GM12878 (cell line): ENCODE data around the gene PLGLB1. TPM values are rescaled to one million over a fixed set of nuclear protein-coding genes. Genes with fewer than 3 reads are reported as not detected.
"Not testable (repeated sequence)": the region's sequence is repeated elsewhere in the genome, so short reads cannot be mapped to it uniquely, and the experiment has no call there.

Experiments used
- ATAC-seq: fragments of 200-7000 bp; cut with Tn5 transposase; 3 replicates; pipeline ENCODE4 v1.9.1; 2020; ENCODE audit warnings: mild to moderate bottlenecking, moderate library complexity
- BruUV-seq: library from RNA; stranded (reverse); fragments of 400-500 nt; replicated peaks from 2 replicates; lab custom pipeline; 2021; lab: Mats Ljungman, UMichigan
- CTCF ChIA-PET: fragments of 300-600 bp; sonication (Branson Sonifier 250); formaldehyde crosslinking; extraction: SDS; loops from one replicate; lab custom pipeline; 2021; ENCODE audit warnings: inconsistent platforms; lab: Yijun Ruan, JAX
- POLR2A ChIA-PET: fragments of 350-600 bp; formaldehyde crosslinking; extraction: SDS; loops from one replicate; lab custom pipeline; 2021; ENCODE audit warnings: inconsistent platforms; lab: Charles Lee
- RAD21 ChIA-PET: fragments of 300-600 bp; sonication (Branson Sonifier 250); formaldehyde crosslinking; loops from one replicate; lab custom pipeline; 2023; ENCODE audit warnings: antibody characterized with exemption; ENCODE audit not compliant: unreplicated experiment; lab: Charles Lee
- SMC1A ChIA-PET: fragments of 300-600 bp; sonication (Branson Sonifier 250); formaldehyde crosslinking; loops from one replicate; lab custom pipeline; 2023; ENCODE audit not compliant: unreplicated experiment, uncharacterized antibody; lab: Charles Lee
- DNase-seq: peaks from one replicate; pipeline ENCODE4 v3.0.0-alpha.2; 2011; ENCODE audit warnings: low read depth, low spot score
- FAIRE-seq: peaks from 3 replicates; lab custom pipeline; 2011; peaks lifted over from hg19 to GRCh38; lab: Jason Lieb, UNC
- H2AFZ ChIP-seq: 2 replicates; pipeline ENCODE4 v1.6.0; 2011; ENCODE audit warnings: low read depth, low read length, control low read depth; ENCODE audit not compliant: control insufficient read depth
- H3K27ac ChIP-seq: 2 replicates; pipeline ENCODE4 v1.5.1; 2011; ENCODE audit warnings: control low read depth; ENCODE audit not compliant: control insufficient read depth, insufficient read depth
- H3K27me3 ChIP-seq, 2 experiments: replicated peaks in 1 of 2; 2 replicates each; pipeline versions ENCODE4 v1.6.0 to v1.6.1; 2011; ENCODE audit warnings: low read length in 1 of 2; ENCODE audit not compliant: control insufficient read depth in 2 of 2, insufficient read depth in 2 of 2
- H3K36me3 ChIP-seq, 2 experiments: 2 replicates each; pipeline ENCODE4 v1.5.1; 2011; ENCODE audit warnings: low read length in 1 of 2; ENCODE audit not compliant: control insufficient read depth in 2 of 2, insufficient read depth in 2 of 2
- H3K4me1 ChIP-seq: 2 replicates; pipeline ENCODE4 v1.6.1; 2011; ENCODE audit warnings: mild to moderate bottlenecking, low read length, moderate library complexity, mixed read lengths; ENCODE audit not compliant: control insufficient read depth, insufficient read depth
- H3K4me2 ChIP-seq: 2 replicates; pipeline ENCODE4 v1.6.0; 2011; ENCODE audit warnings: control low read depth; ENCODE audit not compliant: control insufficient read depth, insufficient read depth
- H3K4me3 ChIP-seq: fragments of 200-600 bp; sonication (generic); 2 replicates; pipeline ENCODE4 v1.5.1; 2016
- H3K79me2 ChIP-seq: 2 replicates; pipeline ENCODE4 v1.6.0; 2011; ENCODE audit warnings: low read length; ENCODE audit not compliant: control insufficient read depth, insufficient read depth
- H3K9ac ChIP-seq: 2 replicates; pipeline ENCODE4 v1.8.0; 2011; ENCODE audit warnings: low read length, control low read depth, mixed read lengths; ENCODE audit not compliant: control insufficient read depth, insufficient read depth
- H3K9me3 ChIP-seq: replicated peaks from 3 replicates; pipeline ENCODE4 v1.5.1; 2011; ENCODE audit warnings: mild to moderate bottlenecking, low read length; ENCODE audit not compliant: control insufficient read depth, insufficient read depth
- H4K20me1 ChIP-seq: 2 replicates; pipeline ENCODE4 v1.6.0; 2011; ENCODE audit not compliant: control insufficient read depth, insufficient read depth
- WGBS: methylation state at CpG from one replicate; pipeline ENCODE4 v1.1.6; 2016; ENCODE audit warnings: low lambda C conversion rate; ENCODE audit not compliant: insufficient replicate concordance, insufficient coverage; ENCODE audit errors: missing lambda C conversion rate; 5-methylcytosine and 5-hydroxymethylcytosine counted together
- in situ Hi-C: fragments of 300-500 bp; cut with MboI; formaldehyde crosslinking; loops from 9 replicates; pipeline ENCODE4 v1.14.3; 2018; ENCODE audit warnings: mixed read lengths
- intact Hi-C: fragments of 100-400 bp; cut with micrococcal nuclease; formaldehyde crosslinking; loops from one replicate; pipeline ENCODE4 v1.14.2; 2022; ENCODE audit not compliant: unreplicated experiment
- polyA plus RNA-seq, 11 experiments: library from polyadenylated mRNA; depleted of rRNA in 4 of 11; unstranded in 6 of 11; stranded (reverse) in 5 of 11; fragments of >200 nt; fragmentation: Nextera tagmentation in 4 of 11; fragmentation: Illumina TruSeq in 1 of 11; extraction: Ambion mirVana in 4 of 11; extraction: Trizol in 1 of 11; gene quantifications; 1 replicate in 1 of 11; 2 replicates in 10 of 11; pipeline versions ENCODE4 v1.2.1 to v1.2.3, GENCODE V29; 2011 to 2016; ENCODE audit warnings: inconsistent platforms in 2 of 11, missing spikeins in 2 of 11, low read depth in 1 of 11
- small RNA-seq: library from RNA; depleted of rRNA; stranded (forward); fragments of <200 nt; gene quantifications from one replicate; pipeline ENCODE3, GENCODE V24; 2014
- total RNA-seq, 4 experiments: library from RNA; depleted of rRNA in 3 of 4; stranded (reverse); fragments of >200 nt in 3 of 4; fragmentation: Illumina TruSeq in 1 of 4; extraction: Trizol in 1 of 4; gene quantifications; 2 replicates each; pipeline versions ENCODE4 v1.2.1 to v1.2.3, GENCODE V29; 2013 to 2021

The PLGLB1 gene
- total and polyA plus RNA-seq, 10 of the 15 experiments (the other 5 are each of a cell fraction or from before 2014, with no cell fraction given), result 0.88 to 2.2 (median 1.5) TPM

DNA sequence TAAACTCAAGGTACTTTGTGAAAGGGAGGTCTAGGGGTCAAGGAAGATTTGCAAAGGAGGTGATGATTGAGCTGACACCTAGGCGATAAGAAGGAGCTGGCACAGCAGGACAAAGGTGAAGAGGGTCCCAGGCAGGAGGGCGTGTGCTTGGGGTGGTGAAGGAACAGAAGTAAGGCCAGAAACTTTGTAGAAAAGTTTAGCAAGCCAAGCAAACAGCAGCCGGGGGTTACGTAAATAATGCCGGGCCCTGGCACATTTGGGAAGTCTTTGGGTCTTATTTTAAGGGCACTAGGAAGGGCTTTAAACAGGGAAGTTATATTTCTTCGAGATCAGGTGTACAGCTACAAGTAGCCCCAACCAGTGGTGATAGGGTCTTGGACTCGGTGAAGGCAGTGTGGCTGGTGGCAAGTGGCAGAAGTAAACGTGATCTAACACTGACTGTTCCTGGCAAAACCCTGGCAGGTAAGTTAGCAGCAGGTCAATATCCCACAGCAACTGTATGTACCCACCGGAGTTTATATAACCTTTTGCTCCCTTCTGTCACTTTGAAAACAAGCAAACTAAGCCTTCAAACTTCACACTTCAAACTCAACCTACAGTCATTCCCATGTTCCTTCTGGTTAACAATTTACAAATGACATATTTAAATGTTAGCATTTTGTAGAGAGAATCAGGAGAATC lies 7.0 kb downstream of the PLGLB1 start:
- in situ Hi-C loops, BruUV-seq, SMC1A ChIA-PET, H3K27me3 ChIP-seq, POLR2A ChIA-PET, ATAC-seq, CTCF ChIA-PET, H3K4me2 ChIP-seq, H3K4me3 ChIP-seq, H2AFZ ChIP-seq, H3K9me3 ChIP-seq, H4K20me1 ChIP-seq, H3K4me1 ChIP-seq, intact Hi-C loops, H3K36me3 ChIP-seq, DNase-seq, H3K27ac ChIP-seq, FAIRE-seq, H3K9ac ChIP-seq, RAD21 ChIA-PET, H3K79me2 ChIP-seq: not testable (repeated sequence)
- WGBS, result 94% methylated on average over 2 of the region's 9 CpGs

DNA sequence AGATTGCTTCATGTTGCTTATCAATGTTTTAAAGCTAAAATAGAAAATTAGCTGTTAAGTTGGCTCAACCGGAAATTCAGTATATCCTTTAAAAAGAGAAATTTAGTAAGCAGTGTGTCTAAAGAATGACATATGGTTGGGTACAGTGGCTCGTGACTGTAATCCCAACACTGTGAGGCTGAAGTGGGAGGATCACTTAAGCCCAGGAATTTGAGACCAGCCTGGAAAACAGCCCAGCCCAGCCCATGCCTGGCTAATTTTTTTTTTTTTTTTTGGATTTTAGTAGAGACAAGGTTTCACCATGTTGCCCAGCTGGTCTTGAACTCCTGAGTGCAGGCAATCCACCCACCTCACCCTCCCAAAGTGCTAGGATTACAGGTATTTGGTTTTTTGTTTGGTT lies 17.2 kb downstream of the PLGLB1 start:
- H3K27ac ChIP-seq, RAD21 ChIA-PET, H3K36me3 ChIP-seq, in situ Hi-C loops, H3K4me3 ChIP-seq, H3K27me3 ChIP-seq, CTCF ChIA-PET, H3K79me2 ChIP-seq, intact Hi-C loops, POLR2A ChIA-PET, H4K20me1 ChIP-seq, BruUV-seq, SMC1A ChIA-PET, H3K9ac ChIP-seq, H3K4me2 ChIP-seq, H3K9me3 ChIP-seq, DNase-seq, H2AFZ ChIP-seq, ATAC-seq, H3K4me1 ChIP-seq, FAIRE-seq: not testable (repeated sequence)
- WGBS, result no CpG with 5 or more reads among the region's 2 CpGs

Small RNA genes within 50 kb of the gene (small RNA-seq; reads per million reads assigned to genes)
- not detected for gene AC125232.1

Other genes with a start within 250 kb of the PLGLB1 start
- gene CD8A, start 230.9 kb downstream of the PLGLB1 start, total RNA-seq (2014; rRNA removed), result not detected in 2 replicates
- gene CD8A, start 230.9 kb downstream of the PLGLB1 start, total RNA-seq (2014; rRNA removed; fragmentation: Illumina TruSeq; extraction: Trizol), result not detected in 2 replicates
- gene CD8A, start 230.9 kb downstream of the PLGLB1 start, total RNA-seq (2021), result 0.13 and 0.15 TPM in 2 replicates
- gene CD8A, start 230.9 kb downstream of the PLGLB1 start, polyA plus RNA-seq (2011; rRNA removed), result 0.30 and 0.43 TPM in 2 replicates
- gene CD8A, start 230.9 kb downstream of the PLGLB1 start, polyA plus RNA-seq (2014; fragmentation: Illumina TruSeq; extraction: Trizol), result not detected in 2 replicates
- gene CD8A, start 230.9 kb downstream of the PLGLB1 start, polyA plus RNA-seq (2014; fragmentation: Nextera tagmentation; extraction: Ambion mirVana), result not detected
- gene CD8A, start 230.9 kb downstream of the PLGLB1 start, polyA plus RNA-seq (2014; rRNA removed), result not detected in 2 replicates
- not detected for gene CD8A, start 230.9 kb downstream of the PLGLB1 start, polyA plus RNA-seq (2016; fragmentation: Nextera tagmentation; extraction: Ambion mirVana)
- not detected in 2 replicates for gene CD8B, start 160.0 kb downstream of the PLGLB1 start, total RNA-seq (2014; rRNA removed)
- not detected in 2 replicates for gene CD8B, start 160.0 kb downstream of the PLGLB1 start, total RNA-seq (2014; rRNA removed; fragmentation: Illumina TruSeq; extraction: Trizol)
- 0.21 TPM in 1 of 2 replicates, not detected in the other for gene CD8B, start 160.0 kb downstream of the PLGLB1 start, total RNA-seq (2021)
- not detected in 2 replicates for gene CD8B, start 160.0 kb downstream of the PLGLB1 start, polyA plus RNA-seq (2011; rRNA removed)
- not detected in 2 replicates for gene CD8B, start 160.0 kb downstream of the PLGLB1 start, polyA plus RNA-seq (2014; fragmentation: Illumina TruSeq; extraction: Trizol)
- not detected for gene CD8B, start 160.0 kb downstream of the PLGLB1 start, polyA plus RNA-seq (2014; fragmentation: Nextera tagmentation; extraction: Ambion mirVana)
- gene CD8B, start 160.0 kb downstream of the PLGLB1 start, polyA plus RNA-seq (2014; rRNA removed), result not detected in 2 replicates
- not detected for gene CD8B, start 160.0 kb downstream of the PLGLB1 start, polyA plus RNA-seq (2016; fragmentation: Nextera tagmentation; extraction: Ambion mirVana)
- gene RGPD1, start 79.7 kb downstream of the PLGLB1 start, total RNA-seq (2014; rRNA removed), result 0.06 TPM in 1 of 2 replicates, not detected in the other
- gene RGPD1, start 79.7 kb downstream of the PLGLB1 start, total RNA-seq (2014; rRNA removed; fragmentation: Illumina TruSeq; extraction: Trizol), result 0.27 and 0.32 TPM in 2 replicates
- 0.13 and 0.19 TPM in 2 replicates for gene RGPD1, start 79.7 kb downstream of the PLGLB1 start, total RNA-seq (2021)
- gene RGPD1, start 79.7 kb downstream of the PLGLB1 start, polyA plus RNA-seq (2011; rRNA removed), result 0.04 and 0.06 TPM in 2 replicates
- 0.24 and 0.28 TPM in 2 replicates for gene RGPD1, start 79.7 kb downstream of the PLGLB1 start, polyA plus RNA-seq (2014; fragmentation: Illumina TruSeq; extraction: Trizol)
- gene RGPD1, start 79.7 kb downstream of the PLGLB1 start, polyA plus RNA-seq (2014; fragmentation: Nextera tagmentation; extraction: Ambion mirVana), result under 1 TPM; 0.02 to 0.11 TPM
- gene RGPD1, start 79.7 kb downstream of the PLGLB1 start, polyA plus RNA-seq (2014; rRNA removed), result 0.01 and 0.08 TPM in 2 replicates
- gene RGPD1, start 79.7 kb downstream of the PLGLB1 start, polyA plus RNA-seq (2016; fragmentation: Nextera tagmentation; extraction: Ambion mirVana), result under 1 TPM; 0.11 to 0.16 TPM